Left lung (tissue), 10 donors: ENCODE results near the gene NAALADL2. TPM values are rescaled to one million over a fixed set of nuclear protein-coding genes. Genes with fewer than 3 reads are reported as not detected.

Source experiments
- ATAC-seq: fragments of 200-7000 bp; cut with Tn5 transposase; one replicate; pipeline ENCODE4 v1.9.1; 2020; ENCODE audit warnings: moderate library complexity
- DNase-seq, 4 donors: peaks; one replicate each; pipeline ENCODE4 v3.0.0-alpha.2; 2013 to 2020
- H3K27ac ChIP-seq, 2 donors: fragments of 200-600 bp; sonication (generic) in 1 of 2; one replicate each; pipeline versions ENCODE4 v1.5.0 to v1.8.0; 2020 to 2021
- H3K27me3 ChIP-seq, 2 donors: fragments of 200-600 bp; sonication (generic) in 1 of 2; one replicate each; pipeline versions ENCODE4 v1.5.0 to v1.8.0; 2020 to 2021
- H3K36me3 ChIP-seq, 2 donors: fragments of 200-600 bp; sonication (generic) in 1 of 2; one replicate each; pipeline versions ENCODE4 v1.5.0 to v1.8.0; 2020 to 2021
- H3K4me1 ChIP-seq, 2 donors: fragments of 200-600 bp; one replicate each; pipeline ENCODE4 v1.8.0; 2021
- H3K4me3 ChIP-seq, 2 donors: fragments of 200-600 bp; sonication (generic) in 1 of 2; one replicate each; pipeline versions ENCODE4 v1.5.0 to v1.8.0; 2020 to 2021; ENCODE audit warnings: mild to moderate bottlenecking in 1 of 2
- H3K9me3 ChIP-seq, 2 donors: fragments of 200-600 bp; sonication (generic) in 1 of 2; one replicate each; pipeline versions ENCODE4 v1.5.0 to v1.8.0; 2020 to 2021
- intact Hi-C, 2 donors: fragments of 100-400 bp; cut with DNase I; formaldehyde crosslinking; loops; one replicate each; pipeline versions ENCODE4 v1.11.2 to v1.14.2; 2022
- polyA plus RNA-seq, 6 donors: library from polyadenylated mRNA; unstranded; fragments of 120-200 nt; gene quantifications; one replicate each; pipeline ENCODE4 v1.2.1, GENCODE V29; 2013; ENCODE audit not compliant: insufficient read length in 6 of 6
- total RNA-seq, 2 donors: library from RNA; stranded (reverse); fragmentation: NEBNext Ultra II Directional; extraction: Animal tissue kit (Norgen Biotek cat#: 25700); gene quantifications; one replicate each; pipeline ENCODE4 v1.2.1, GENCODE V29; 2021
- TF ChIP-seq, protein P1 (sequence below), 2 donors: fragments of 200-600 bp; sonication (generic) in 1 of 2; IDR thresholded peaks; one replicate each; pipeline versions ENCODE4 v1.5.0 to v1.8.0; 2021; ENCODE audit warnings: antibody characterized with exemption in 2 of 2
- donor health status: DM: no; HTN: yes; CAD: no.
- donor health status: DM: no; HTN: no; CAD: no.

NAALADL2 gene
- total and polyA plus RNA-seq, 8 donors = 9.8 to 23.3 (median 17.8) TPM

GRCh38 chr3:175659670-175660350 is 800.7 kb downstream of the NAALADL2 start:
- Histone ChIP-seq H3K4me3 (no peak overlapping the region), H3K4me1 (no peaks in the 10 kb centered on the region), H3K27ac (no peak overlapping the region), H3K36me3 (no peaks in the 10 kb centered on the region), H3K9me3 (peaks cover 0 to 3% of the 10 kb centered on the region in 2 donors), H3K27me3 (no peaks in the 10 kb centered on the region)
- TF ChIP-seq, protein P1, sequence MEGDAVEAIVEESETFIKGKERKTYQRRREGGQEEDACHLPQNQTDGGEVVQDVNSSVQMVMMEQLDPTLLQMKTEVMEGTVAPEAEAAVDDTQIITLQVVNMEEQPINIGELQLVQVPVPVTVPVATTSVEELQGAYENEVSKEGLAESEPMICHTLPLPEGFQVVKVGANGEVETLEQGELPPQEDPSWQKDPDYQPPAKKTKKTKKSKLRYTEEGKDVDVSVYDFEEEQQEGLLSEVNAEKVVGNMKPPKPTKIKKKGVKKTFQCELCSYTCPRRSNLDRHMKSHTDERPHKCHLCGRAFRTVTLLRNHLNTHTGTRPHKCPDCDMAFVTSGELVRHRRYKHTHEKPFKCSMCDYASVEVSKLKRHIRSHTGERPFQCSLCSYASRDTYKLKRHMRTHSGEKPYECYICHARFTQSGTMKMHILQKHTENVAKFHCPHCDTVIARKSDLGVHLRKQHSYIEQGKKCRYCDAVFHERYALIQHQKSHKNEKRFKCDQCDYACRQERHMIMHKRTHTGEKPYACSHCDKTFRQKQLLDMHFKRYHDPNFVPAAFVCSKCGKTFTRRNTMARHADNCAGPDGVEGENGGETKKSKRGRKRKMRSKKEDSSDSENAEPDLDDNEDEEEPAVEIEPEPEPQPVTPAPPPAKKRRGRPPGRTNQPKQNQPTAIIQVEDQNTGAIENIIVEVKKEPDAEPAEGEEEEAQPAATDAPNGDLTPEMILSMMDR (IDR thresholded peaks at IDR 0.05) = no peak
- DNase-seq (no peak), ATAC-seq (no peak)
- intact Hi-C loops = no loop called here

DNA sequence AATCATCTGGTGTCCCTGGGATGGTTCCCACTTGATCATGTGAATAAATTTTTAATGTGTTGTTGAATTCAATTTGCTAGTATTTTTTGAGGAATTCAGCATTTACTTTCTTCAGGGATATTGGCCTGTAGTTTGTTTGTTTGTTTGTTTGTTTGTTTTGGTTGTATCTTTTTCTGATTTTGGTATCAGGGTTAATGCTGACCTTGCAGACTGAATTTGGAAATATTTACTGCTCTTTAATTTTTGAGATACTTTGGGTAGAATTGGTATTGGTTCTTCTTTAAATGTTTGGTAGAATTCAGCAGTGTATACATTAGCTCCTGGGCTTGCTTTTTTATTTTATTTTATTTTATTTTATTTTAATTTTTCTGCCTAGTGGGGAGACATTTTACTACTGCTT is 803.7 kb downstream of the NAALADL2 start:
- TF ChIP-seq, protein P1 (IDR thresholded peaks at IDR 0.05) = no peak
- H3K4me3 ChIP-seq = no peak overlapping the region
- peaks cover 0 to 3% of the 10 kb centered on the region in 2 donors for H3K9me3 ChIP-seq
- H3K27me3 ChIP-seq = no peaks in the 10 kb centered on the region
- H3K27ac ChIP-seq = no peak overlapping the region
- no peaks in the 10 kb centered on the region for H3K4me1 ChIP-seq
- ATAC-seq (no peak), DNase-seq (no peak)
- no peaks in the 10 kb centered on the region for H3K36me3 ChIP-seq
- intact Hi-C loops = no loop called here

DNA sequence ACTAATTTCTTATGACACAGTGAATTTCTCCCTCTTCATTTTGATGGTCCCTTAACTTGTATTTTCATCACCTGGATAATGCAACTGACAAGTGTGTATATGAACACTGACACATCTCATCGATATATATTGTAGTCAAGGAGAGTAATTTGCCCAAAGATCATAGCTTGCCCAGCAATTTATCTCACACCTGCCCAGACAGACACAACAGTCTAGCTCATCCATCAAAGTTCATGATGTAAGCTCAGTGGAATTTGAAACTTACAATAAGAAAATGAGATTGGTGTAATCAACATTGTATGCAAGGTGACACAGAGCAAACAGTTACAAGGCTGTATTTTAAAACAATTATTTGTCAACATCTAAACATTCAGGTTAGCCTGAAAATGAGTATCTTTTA is 805.8 kb downstream of the NAALADL2 start:
- no peak overlapping the region for H3K27ac ChIP-seq
- no peaks in the 10 kb centered on the region for H3K4me1 ChIP-seq
- ATAC-seq (no peak), DNase-seq (no peak)
- H3K4me3 ChIP-seq = no peak overlapping the region
- intact Hi-C loops = no loop called here
- no peaks in the 10 kb centered on the region for H3K36me3 ChIP-seq
- no peaks in the 10 kb centered on the region for H3K27me3 ChIP-seq
- H3K9me3 ChIP-seq = peaks cover 0 to 3% of the 10 kb centered on the region in 2 donors
- TF ChIP-seq, protein P1 (IDR thresholded peaks at IDR 0.05) = no peak

DNA sequence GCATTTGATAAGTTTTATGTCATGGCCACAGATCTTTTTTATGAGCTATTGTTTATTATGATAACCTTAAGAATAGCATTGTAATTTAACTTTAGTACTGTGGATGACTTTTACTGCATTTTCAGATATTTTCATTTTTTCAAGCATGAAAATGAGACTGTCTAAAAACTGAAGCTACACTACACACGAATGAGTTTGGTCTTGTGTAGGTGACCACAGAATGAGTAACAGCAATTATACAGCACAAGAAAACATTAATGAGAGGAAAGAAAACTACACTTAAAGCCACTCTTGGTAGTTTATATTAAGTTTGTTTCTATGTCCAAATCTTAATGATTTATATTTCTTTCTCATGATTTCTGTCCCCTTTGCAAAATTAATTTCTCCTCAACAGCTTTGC is 809.2 kb downstream of the NAALADL2 start:
- DNase-seq = no peak
- ATAC-seq = no peak
- Histone ChIP-seq H3K4me1 (no peaks in the 10 kb centered on the region), H3K9me3 (no peaks in the 10 kb centered on the region), H3K27me3 (no peaks in the 10 kb centered on the region), H3K27ac (no peak overlapping the region), H3K4me3 (no peak overlapping the region), H3K36me3 (no peaks in the 10 kb centered on the region)
- intact Hi-C loops = no loop called here
- TF ChIP-seq, protein P1 (IDR thresholded peaks at IDR 0.05) = no peak

GRCh38 chr3:175670557-175670956 is 811.4 kb downstream of the NAALADL2 start:
- intact Hi-C loops = no loop called here
- no peaks in the 10 kb centered on the region for H3K9me3 ChIP-seq
- no peaks in the 10 kb centered on the region for H3K36me3 ChIP-seq
- no peak for ATAC-seq
- TF ChIP-seq, protein P1 (IDR thresholded peaks at IDR 0.05) = no peak
- no peak for DNase-seq
- H3K4me1 ChIP-seq = no peaks in the 10 kb centered on the region
- no peak overlapping the region for H3K27ac ChIP-seq
- H3K4me3 ChIP-seq = no peak overlapping the region
- H3K27me3 ChIP-seq = no peaks in the 10 kb centered on the region
